ENCODE data around the gene RNF212. TPM values are rescaled to one million over a fixed set of nuclear protein-coding genes. Genes with fewer than 3 reads are reported as not detected.

RNF212 gene
- polyA plus RNA-seq, 2 of the 4 experiments (the other 2 are of a cell fraction): 3.0 TPM

GRCh38 chr4:1041936-1042330 is 71.4 kb downstream of the RNF212 start:
- peak overlapping the region; percentile 82 to 99; a peak in 5 of 6 replicates for H3K27ac ChIP-seq
- no peak overlapping the region for H3K4me3 ChIP-seq
- peak overlapping the region; percentile 68 for H3K4me2 ChIP-seq
- WGBS (ENCODE audit: missing lambda C conversion rate): 34% methylated on average over 8 of the region's 8 CpGs
- TF ChIP-seq CHD2 (IDR thresholded peaks at IDR 0.05; ENCODE audit: low read length, partially characterized antibody) (no peak), FOXS1 (CRISPR knock-in tag; IDR thresholded peaks at IDR 0.05) (no peak), ESRRA (IDR thresholded peaks at IDR 0.05; ENCODE audit: borderline replicate concordance, low read length) (no peak), KDM1A (IDR thresholded peaks at IDR 0.05; ENCODE audit: low read depth) (no peak), PBX3 (IDR thresholded peaks at IDR 0.05) (no peak), ZNF302 (CRISPR knock-in tag; IDR thresholded peaks at IDR 0.05) (no peak), FOSL2 (IDR thresholded peaks at IDR 0.05) (no peak), FOSL2 (CRISPR knock-in tag; IDR thresholded peaks at IDR 0.05) (no peak), POLR2AphosphoS2 (conservative IDR thresholded peaks at IDR 0.05; ENCODE audit: low read length) (no peak), HOXB13 (CRISPR knock-in tag; IDR thresholded peaks at IDR 0.05; ENCODE audit: low read depth) (no peak), RFX5 (IDR thresholded peaks at IDR 0.05) (no peak), ELK1 (IDR thresholded peaks at IDR 0.05; ENCODE audit: low read depth, low read length) (no peak), CTCF (IDR thresholded peaks at IDR 0.05) (no peak), MYC (IDR thresholded peaks at IDR 0.05; ENCODE audit: borderline replicate concordance, low read length) (no peak), CBX2 (IDR thresholded peaks at IDR 0.05; ENCODE audit: borderline replicate concordance, low read depth) (no peak), ZSCAN20 (CRISPR knock-in tag; IDR thresholded peaks at IDR 0.05) (no peak), EHMT2 (IDR thresholded peaks at IDR 0.05; ENCODE audit: low read depth) (no peak)
- TF ChIP-seq, protein P1, sequence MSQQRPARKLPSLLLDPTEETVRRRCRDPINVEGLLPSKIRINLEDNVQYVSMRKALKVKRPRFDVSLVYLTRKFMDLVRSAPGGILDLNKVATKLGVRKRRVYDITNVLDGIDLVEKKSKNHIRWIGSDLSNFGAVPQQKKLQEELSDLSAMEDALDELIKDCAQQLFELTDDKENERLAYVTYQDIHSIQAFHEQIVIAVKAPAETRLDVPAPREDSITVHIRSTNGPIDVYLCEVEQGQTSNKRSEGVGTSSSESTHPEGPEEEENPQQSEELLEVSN (IDR thresholded peaks at IDR 0.05; ENCODE audit: borderline replicate concordance, low read depth): no peak
- ATAC-seq (no peak), DNase-seq (ENCODE audit: low read depth in 1 of 2, low spot score in 1 of 2) (no peak), FAIRE-seq (no peak)
- no peaks in the 10 kb centered on the region for H3K9me3 ChIP-seq
- peaks cover 60% of the 10 kb centered on the region for H3K4me1 ChIP-seq
- ChIA-PET POLR2A (no interaction called here), CTCF (interaction anchor here (1.0 kb wide), 1 partner anchor 20 kb away, joined by 3 read pairs; no protein-coding TSS in a partner anchor)

GRCh38 chr4:1041147-1041935 is 72.0 kb downstream of the RNF212 start:
- H3K4me3 ChIP-seq: no peak overlapping the region
- peak overlapping the region; percentile 82 to 99; a peak in 5 of 6 replicates for H3K27ac ChIP-seq
- no peak for FAIRE-seq
- POLR2A ChIA-PET: no interaction called here
- CTCF ChIA-PET: interaction anchor here (1.0 kb wide), 1 partner anchor 20 kb away, joined by 3 read pairs; no protein-coding TSS in a partner anchor
- TF ChIP-seq MYC (IDR thresholded peaks at IDR 0.05; ENCODE audit: borderline replicate concordance, low read length) (no peak), MAX (IDR thresholded peaks at IDR 0.05) (peak; percentile 67)
- TF ChIP-seq, protein P1 (IDR thresholded peaks at IDR 0.05; ENCODE audit: borderline replicate concordance, low read depth): peak; percentile 41; the same call in 1 of the 2 replicates
- peak in 1 of 2 experiments; percentile 59 for DNase-seq (ENCODE audit: low read depth in 1 of 2, low spot score in 1 of 2)
- peak in 1 of 2 experiments; percentile 31; a peak in 3 of 6 replicates for ATAC-seq
- peaks cover 60% of the 10 kb centered on the region for H3K4me1 ChIP-seq
- H3K9me3 ChIP-seq: no peaks in the 10 kb centered on the region
- 30% methylated on average over 20 of the region's 36 CpGs for WGBS (ENCODE audit: missing lambda C conversion rate)
- peak overlapping the region; percentile 68 for H3K4me2 ChIP-seq
